ENCODE data around the gene GATA2.

Gene GATA2

DNA sequence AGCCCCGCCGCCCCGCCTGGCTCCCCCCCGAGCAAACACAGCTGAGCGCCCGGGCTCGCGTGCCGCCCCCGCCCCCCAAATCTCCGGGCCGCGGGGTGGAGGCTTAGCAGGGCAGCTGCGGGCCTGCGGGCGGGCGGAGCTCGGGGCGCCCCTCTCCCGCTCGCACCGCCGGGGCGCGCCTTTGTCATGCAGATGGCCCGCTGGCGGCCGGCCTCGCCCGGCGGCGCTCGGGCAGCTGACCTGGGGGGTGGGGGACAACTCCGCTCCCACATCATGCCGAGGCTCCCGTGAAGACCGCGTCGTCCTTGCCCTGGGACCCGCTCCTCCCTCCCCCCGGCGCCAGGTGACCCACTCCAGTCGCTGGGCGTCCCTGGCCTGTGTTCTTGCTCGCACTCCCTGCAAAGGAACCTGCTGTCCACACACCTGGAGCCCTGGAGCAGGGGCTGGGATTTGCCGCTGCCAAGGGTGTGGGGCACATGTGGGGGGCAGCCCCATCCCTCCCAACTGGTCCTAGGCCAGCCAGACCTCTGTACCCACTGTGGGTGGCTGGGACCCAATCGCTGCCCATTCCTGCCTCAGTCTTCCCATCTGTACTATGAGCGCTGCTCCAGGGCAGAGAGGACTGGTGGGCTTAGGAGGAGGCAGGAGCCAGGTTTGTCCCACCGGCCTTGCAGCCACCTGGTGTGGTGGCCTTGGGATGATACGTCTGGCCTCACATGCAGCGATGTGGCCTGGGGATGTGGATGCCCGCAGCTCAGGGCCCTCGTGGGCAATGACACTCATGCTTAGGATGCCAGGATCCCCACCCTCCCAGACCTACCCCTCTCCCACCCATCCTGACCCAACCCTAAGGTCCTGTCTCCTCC, 59.8 kb downstream of the GATA2 start:
- DNase-seq, result peak; percentile 14
- ATAC-seq, result no peak

DNA sequence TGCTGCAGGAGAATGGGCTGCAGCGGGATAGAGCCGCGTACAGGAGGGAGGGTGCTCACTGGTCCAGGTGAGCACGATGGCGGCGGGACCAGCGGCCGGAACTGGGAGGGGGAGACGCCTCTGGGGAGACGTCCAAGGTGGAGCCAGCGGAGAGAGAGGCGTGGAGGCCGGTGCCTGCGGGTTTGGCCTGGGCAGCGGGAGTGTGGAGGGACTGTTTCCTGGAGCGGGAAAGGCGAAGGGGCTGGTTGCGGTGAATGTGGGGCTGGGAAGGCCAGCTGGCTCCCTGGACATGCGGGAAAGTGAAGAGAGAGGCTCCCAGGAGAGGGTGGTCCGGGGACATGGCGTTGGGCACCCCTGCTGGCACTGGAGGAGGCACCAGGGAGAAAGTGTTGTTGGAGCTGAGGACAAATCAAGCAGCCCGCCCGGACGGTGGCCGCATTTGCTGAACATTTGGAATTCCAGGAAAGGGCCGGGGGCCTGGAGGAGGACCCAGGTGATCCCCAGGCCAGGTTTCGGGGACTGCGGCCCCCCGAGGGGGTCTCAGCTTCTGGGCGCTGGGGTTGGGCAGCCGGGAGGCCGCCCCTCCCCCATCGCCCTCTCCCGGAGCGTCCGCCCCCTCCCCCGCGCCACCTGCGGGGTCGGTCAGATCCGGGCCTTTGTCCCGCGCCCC, 60.6 kb downstream of the GATA2 start:
- ATAC-seq (no peak), DNase-seq (no peak)

DNA sequence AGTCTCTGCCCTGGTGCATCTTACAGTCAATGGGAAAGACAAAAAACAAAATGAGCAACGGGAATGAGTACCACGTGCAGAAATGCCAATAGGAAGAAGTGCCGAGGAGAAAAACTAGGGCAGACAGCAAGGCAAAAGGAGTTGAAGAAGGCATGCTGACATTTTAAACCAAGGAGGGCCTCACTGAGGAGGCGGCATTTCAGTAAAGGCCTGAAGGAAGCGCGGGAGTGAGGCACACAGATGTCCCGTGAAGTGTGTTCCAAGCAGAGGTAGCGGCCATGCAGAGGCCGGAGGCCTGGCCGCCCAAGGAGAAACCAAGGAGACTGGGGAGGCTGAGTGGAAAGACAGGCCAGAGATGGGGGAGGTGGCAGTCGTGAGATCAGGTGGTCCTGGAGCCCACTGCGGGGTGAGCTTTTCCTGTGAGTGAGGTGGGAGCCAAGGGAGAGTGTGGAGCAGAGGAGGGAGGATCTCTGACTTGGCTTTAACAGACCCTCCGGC, 61.1 kb downstream of the GATA2 start:
- no peak for DNase-seq
- no peak for ATAC-seq

DNA sequence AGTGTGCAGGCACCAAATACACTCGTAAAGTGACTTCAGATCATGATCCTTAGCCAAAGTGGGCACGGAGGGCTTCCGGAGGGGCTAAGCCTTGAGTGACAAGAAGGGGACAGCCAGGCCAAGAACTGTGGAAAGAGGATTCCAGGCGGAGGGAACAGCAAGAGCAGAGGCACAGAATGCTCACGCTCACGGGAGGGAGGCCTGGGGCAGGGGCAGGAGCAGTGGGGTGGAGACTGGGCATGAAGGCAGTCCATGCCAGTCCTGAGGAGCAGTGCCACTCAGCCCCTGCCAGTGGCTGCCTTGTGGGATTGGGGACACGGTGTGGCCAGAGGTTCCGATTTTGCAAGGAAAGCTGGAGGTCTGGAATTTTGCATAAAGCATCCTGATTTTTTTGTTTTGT, 62.3 kb downstream of the GATA2 start:
- no peak for ATAC-seq
- no peak for DNase-seq

DNA sequence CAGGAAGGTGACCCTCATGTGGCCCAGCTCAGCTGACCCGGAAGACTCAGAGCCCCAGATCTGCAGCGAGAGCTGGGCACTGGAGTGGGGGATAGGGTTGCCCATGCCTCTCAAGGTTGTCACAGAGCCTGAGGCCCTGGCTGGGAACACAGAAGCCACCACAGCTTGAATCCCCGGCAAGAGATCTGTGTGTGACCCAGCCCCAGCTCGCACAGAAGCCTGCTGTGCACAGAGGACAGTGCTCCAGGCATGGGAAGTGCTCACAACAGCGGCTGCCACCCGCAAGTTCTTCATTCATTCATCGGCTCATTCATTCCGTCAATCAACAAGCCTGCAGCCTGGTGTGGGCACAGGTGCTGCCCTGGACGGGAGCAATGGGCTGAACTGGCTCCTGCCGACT, 62.7 kb downstream of the GATA2 start:
- ATAC-seq (no peak), DNase-seq (no peak)

DNA sequence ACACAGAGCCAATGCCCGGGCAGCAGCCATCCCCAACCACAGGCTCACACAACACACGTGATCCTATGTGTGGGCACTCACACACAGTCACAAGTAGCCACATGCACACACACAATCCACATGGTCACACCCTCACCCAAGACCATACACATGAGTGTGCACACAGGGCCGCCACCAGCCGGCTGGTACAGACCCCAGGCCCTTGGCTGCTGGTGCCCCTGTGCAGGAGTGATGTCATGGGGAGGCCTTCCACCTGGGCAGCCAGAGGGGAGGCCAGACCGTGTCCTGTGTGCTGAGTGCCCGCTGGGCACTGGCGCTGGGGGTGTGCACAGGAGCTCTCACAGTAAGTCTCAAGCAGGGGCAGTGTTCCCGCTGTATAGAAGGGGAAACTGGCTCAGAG, 63.2 kb downstream of the GATA2 start:
- DNase-seq (no peak), ATAC-seq (no peak)

Measured in stimulated activated naive CD8-positive, alpha-beta T cell treated with anti-CD3 and anti-CD28 coated beads, Interleukin-15, Interleukin-2, amounts not matched to agents 100 U/mL and 50 U/mL, for 24 hours (primary cell).